MCF 10A (cell line): ENCODE data around the gene PTPRG. TPM values are rescaled to one million over a fixed set of nuclear protein-coding genes. Genes with fewer than 3 reads are reported as not detected.

Source experiments
- BruUV-seq: library from RNA; stranded (reverse); fragments of 400-500 nt; replicated peaks from 2 replicates; lab custom pipeline; 2021; lab: Mats Ljungman, UMichigan
- CTCF ChIA-PET: fragments of 300-600 bp; sonication (Branson Sonifier 250); formaldehyde crosslinking; extraction: SDS; loops from one replicate; lab custom pipeline; 2021; ENCODE audit warnings: antibody characterized with exemption, inconsistent platforms; lab: Yijun Ruan, JAX
- POLR2A ChIA-PET: fragments of 300-600, 350-650 bp; sonication (Branson Sonifier 250); formaldehyde crosslinking; extraction: SDS; loops from one replicate; lab custom pipeline; 2020; ENCODE audit warnings: antibody characterized with exemption, inconsistent platforms; lab: Yijun Ruan, JAX
- DNase-seq: peaks from one replicate; pipeline ENCODE4 v3.0.0-alpha.2; 2018; ENCODE audit not compliant: unreplicated experiment
- H3K27ac Mint-ChIP-seq: one replicate; pipeline ENCODE4 v1.8.0; 2022; ENCODE audit warnings: mild to moderate bottlenecking, low read depth, mixed read lengths; ENCODE audit not compliant: unreplicated experiment
- H3K27me3 Mint-ChIP-seq: one replicate; pipeline ENCODE4 v1.8.0; 2022; ENCODE audit warnings: mixed read lengths; ENCODE audit not compliant: insufficient read depth, unreplicated experiment
- H3K36me3 Mint-ChIP-seq: one replicate; pipeline ENCODE4 v1.8.0; 2022; ENCODE audit warnings: mild to moderate bottlenecking, moderate library complexity, mixed read lengths; ENCODE audit not compliant: insufficient read depth, unreplicated experiment
- H3K4me1 Mint-ChIP-seq: one replicate; pipeline ENCODE4 v1.8.0; 2022; ENCODE audit warnings: mixed read lengths; ENCODE audit not compliant: insufficient read depth, unreplicated experiment
- H3K4me3 Mint-ChIP-seq: one replicate; pipeline ENCODE4 v1.8.0; 2022; ENCODE audit warnings: mild to moderate bottlenecking, moderate library complexity, mixed read lengths; ENCODE audit not compliant: unreplicated experiment
- H3K9me3 Mint-ChIP-seq: one replicate; pipeline ENCODE4 v1.8.0; 2022; ENCODE audit warnings: mixed read lengths; ENCODE audit not compliant: unreplicated experiment
- intact Hi-C: fragments of 100-400 bp; cut with micrococcal nuclease; formaldehyde crosslinking; loops from 2 replicates; pipeline ENCODE4 v1.14.1; 2022
- total RNA-seq: library from RNA; stranded (reverse); gene quantifications from 2 replicates; pipeline ENCODE4 v1.2.3, GENCODE V29; 2022
- TF ChIP-seq, protein P1 (sequence below): fragments of 200-600 bp; IDR thresholded peaks from one replicate; pipeline ENCODE4 v1.8.0; 2022; ENCODE audit warnings: antibody characterized with exemption, mild to moderate bottlenecking; ENCODE audit not compliant: unreplicated experiment

The PTPRG gene
- total RNA-seq, 1 experiment from 2014 or later = 54.5 TPM

DNA sequence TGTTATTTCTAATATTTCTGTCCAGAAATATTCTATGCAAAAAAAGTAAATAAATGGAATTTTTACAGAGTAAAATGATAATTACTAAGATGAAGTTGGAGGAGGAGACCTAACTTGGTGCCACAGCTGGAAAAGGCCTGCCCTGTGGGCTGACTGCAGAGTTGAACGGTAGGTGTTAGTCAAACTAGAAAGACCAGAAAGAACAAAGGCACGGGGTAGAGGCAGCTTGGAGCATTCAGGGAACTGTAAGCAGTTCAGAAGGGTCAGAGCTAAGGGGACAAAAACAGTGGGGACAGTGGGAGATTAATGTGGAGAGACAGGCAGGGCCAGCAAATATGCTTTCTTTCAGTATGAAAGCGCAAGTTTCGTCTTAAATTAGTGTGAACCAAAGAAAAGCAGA is 39.3 kb upstream of the PTPRG start:
- Mint-ChIP-seq H3K27ac (no peak overlapping the region), H3K36me3 (no peaks in the 10 kb centered on the region), H3K27me3 (no peaks in the 10 kb centered on the region), H3K9me3 (no peaks in the 10 kb centered on the region), H3K4me3 (no peak overlapping the region), H3K4me1 (peaks cover 7% of the 10 kb centered on the region)
- DNase-seq = no peak
- intact Hi-C loops = no loop called here
- POLR2A ChIA-PET = no interaction called here
- CTCF ChIA-PET = interaction anchor here (0.6 kb wide), 1 partner anchor 884 kb away, joined by 3 read pairs; no protein-coding TSS in a partner anchor
- no TSS peak for BruUV-seq
- TF ChIP-seq, protein P1, sequence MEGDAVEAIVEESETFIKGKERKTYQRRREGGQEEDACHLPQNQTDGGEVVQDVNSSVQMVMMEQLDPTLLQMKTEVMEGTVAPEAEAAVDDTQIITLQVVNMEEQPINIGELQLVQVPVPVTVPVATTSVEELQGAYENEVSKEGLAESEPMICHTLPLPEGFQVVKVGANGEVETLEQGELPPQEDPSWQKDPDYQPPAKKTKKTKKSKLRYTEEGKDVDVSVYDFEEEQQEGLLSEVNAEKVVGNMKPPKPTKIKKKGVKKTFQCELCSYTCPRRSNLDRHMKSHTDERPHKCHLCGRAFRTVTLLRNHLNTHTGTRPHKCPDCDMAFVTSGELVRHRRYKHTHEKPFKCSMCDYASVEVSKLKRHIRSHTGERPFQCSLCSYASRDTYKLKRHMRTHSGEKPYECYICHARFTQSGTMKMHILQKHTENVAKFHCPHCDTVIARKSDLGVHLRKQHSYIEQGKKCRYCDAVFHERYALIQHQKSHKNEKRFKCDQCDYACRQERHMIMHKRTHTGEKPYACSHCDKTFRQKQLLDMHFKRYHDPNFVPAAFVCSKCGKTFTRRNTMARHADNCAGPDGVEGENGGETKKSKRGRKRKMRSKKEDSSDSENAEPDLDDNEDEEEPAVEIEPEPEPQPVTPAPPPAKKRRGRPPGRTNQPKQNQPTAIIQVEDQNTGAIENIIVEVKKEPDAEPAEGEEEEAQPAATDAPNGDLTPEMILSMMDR = no peak

DNA sequence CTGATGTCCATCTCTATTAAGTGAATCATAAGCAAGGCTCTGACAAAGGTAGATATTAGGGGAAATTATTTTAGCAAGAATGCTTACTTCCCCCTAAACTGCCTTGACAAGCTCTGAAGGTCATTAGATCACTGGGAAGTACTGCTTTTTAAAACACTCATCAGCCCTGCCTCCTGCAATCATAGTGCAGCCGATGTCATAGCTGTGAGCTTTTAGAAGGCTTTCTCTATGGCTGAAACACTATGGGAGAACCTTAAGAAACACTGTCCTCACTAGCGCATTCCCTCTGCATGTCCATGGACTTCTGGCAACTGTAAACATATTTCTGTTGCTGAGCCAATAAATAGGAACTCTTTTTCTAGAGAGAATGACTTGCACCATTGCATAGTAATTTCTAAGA is 38.7 kb upstream of the PTPRG start:
- no peak for DNase-seq
- no TSS peak for BruUV-seq
- Mint-ChIP-seq H3K4me3 (no peak overlapping the region), H3K36me3 (no peaks in the 10 kb centered on the region), H3K27me3 (no peaks in the 10 kb centered on the region), H3K9me3 (no peaks in the 10 kb centered on the region), H3K4me1 (peaks cover 10% of the 10 kb centered on the region), H3K27ac (no peak overlapping the region)
- POLR2A ChIA-PET = no interaction called here
- TF ChIP-seq, protein P1 = no peak
- CTCF ChIA-PET = interaction anchor here (0.6 kb wide), 1 partner anchor 885 kb away, joined by 3 read pairs; no protein-coding TSS in a partner anchor
- intact Hi-C loops = no loop called here

DNA sequence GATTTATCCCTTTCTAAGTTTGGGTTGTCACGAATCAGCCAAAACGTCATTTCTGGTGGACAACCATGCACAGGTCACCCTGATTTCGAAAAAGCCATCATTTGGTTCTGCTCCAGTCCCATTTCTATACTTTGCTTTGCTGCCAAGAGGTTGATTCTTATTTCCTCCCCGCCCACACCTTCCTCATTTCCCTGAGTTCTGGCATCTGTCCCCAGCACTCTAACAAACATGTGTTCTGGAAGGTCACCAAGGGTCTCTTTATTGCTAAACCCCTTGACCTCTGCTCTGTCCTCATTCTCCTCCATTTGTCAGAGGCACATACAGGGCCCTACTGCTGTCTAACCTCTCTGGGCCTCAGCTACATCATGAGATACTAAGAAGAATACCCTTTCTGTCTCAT is 36.4 kb upstream of the PTPRG start:
- POLR2A ChIA-PET = no interaction called here
- Mint-ChIP-seq H3K4me3 (no peak overlapping the region), H3K27me3 (no peaks in the 10 kb centered on the region), H3K27ac (no peak overlapping the region), H3K36me3 (no peaks in the 10 kb centered on the region), H3K4me1 (peaks cover 10% of the 10 kb centered on the region), H3K9me3 (no peaks in the 10 kb centered on the region)
- intact Hi-C loops = no loop called here
- DNase-seq = peak; percentile 27
- no TSS peak for BruUV-seq
- CTCF ChIA-PET = interaction anchor here (0.6 kb wide), 1 partner anchor 665 kb away, joined by 3 read pairs; no protein-coding TSS in a partner anchor
- TF ChIP-seq, protein P1 = no peak

DNA sequence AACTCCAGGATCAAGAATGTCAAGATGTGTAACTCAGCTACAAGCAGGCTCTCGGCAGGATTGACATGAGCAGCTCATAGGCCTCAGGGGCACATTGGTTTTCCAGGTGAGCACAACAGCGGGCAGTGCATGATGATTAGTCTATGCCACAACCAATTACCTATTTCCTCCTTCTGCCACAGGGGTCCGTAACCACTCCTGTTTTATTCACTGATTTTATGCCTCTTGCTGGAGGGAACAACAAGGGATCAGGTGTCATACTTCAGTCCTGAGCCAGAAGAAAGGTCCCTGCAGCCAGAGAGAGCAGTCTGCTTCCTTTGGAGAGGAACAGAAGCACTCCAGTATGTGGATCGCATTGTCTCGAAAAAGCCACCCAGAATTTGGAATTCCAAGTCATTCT is 35.1 kb upstream of the PTPRG start:
- DNase-seq = no peak

More for the DNA sequence above, 35.1 kb upstream of the PTPRG start:
- Mint-ChIP-seq H3K27ac (no peak overlapping the region), H3K4me1 (peaks cover 10% of the 10 kb centered on the region), H3K4me3 (no peak overlapping the region), H3K9me3 (no peaks in the 10 kb centered on the region), H3K36me3 (no peaks in the 10 kb centered on the region), H3K27me3 (no peaks in the 10 kb centered on the region)
- BruUV-seq = no TSS peak
- POLR2A ChIA-PET = interaction anchor here (0.6 kb wide), 1 partner anchor 55 kb away, joined by 3 read pairs; no protein-coding TSS in a partner anchor
- TF ChIP-seq, protein P1 = no peak
- intact Hi-C loops = no loop called here
- CTCF ChIA-PET = interaction anchor here (0.6 to 1.0 kb wide), 2 partner anchors 108 to 824 kb away, joined by 3 read pairs; no protein-coding TSS in a partner anchor
